AG04450 (cell line): ENCODE data around the gene SND1. TPM values are rescaled to one million over a fixed set of nuclear protein-coding genes. Genes with fewer than 3 reads are reported as not detected.

Experiments used
- CTCF ChIA-PET: fragments of 300-600, 350-600 bp; formaldehyde crosslinking; extraction: SDS; loops from one replicate; lab custom pipeline; 2022; ENCODE audit warnings: antibody characterized with exemption, inconsistent platforms; lab: Charles Lee
- POLR2A ChIA-PET: fragments of 350-600 bp; formaldehyde crosslinking; extraction: SDS; loops from one replicate; lab custom pipeline; 2021; ENCODE audit warnings: antibody characterized with exemption, inconsistent platforms; lab: Yijun Ruan, JAX
- DNase-seq: peaks from one replicate; pipeline ENCODE4 v3.0.0-alpha.2; 2011; ENCODE audit warnings: low read depth, low spot score
- H3K27ac ChIP-seq: one replicate; pipeline ENCODE4 v1.5.1; 2012; ENCODE audit warnings: low read depth, low read length, control low read depth
- H3K27me3 ChIP-seq: one replicate; pipeline ENCODE4 v1.6.0; 2012; ENCODE audit warnings: low read length; ENCODE audit not compliant: control insufficient read depth, insufficient read depth
- H3K4me3 ChIP-seq: 2 replicates; pipeline ENCODE4 v1.5.1; 2011; ENCODE audit warnings: mild to moderate bottlenecking, low read depth, low read length, control low read depth
- H3K9me3 ChIP-seq: 2 replicates; pipeline ENCODE4 v1.5.1; 2012; ENCODE audit warnings: low read length; ENCODE audit not compliant: control insufficient read depth, insufficient read depth
- CTCF ChIP-seq: IDR thresholded peaks from 2 replicates; pipeline ENCODE4 v1.5.1; 2011; ENCODE audit warnings: low read depth, low read length, control low read depth, inconsistent platforms
- polyA plus RNA-seq: library from polyadenylated mRNA; depleted of rRNA; stranded (reverse); fragments of >200 nt; gene quantifications from 2 replicates; pipeline ENCODE4 v1.2.3, GENCODE V29; 2011

Gene SND1
- polyA plus RNA-seq, 1 experiment = 247 TPM

- Histone ChIP-seq H3K4me3 (no peak overlapping the region), H3K27me3 (no peaks in the 10 kb centered on the region), H3K27ac (no peak overlapping the region), H3K9me3 (no peaks in the 10 kb centered on the region)
- DNase-seq = no peak
- POLR2A ChIA-PET = no interaction called here
- CTCF ChIA-PET = no interaction called here
- TF ChIP-seq CTCF = no peak
These were observed 226.8 kb downstream of the SND1 start for GRCh38 chr7:127878791-127879190.

- H3K9me3 ChIP-seq = no peaks in the 10 kb centered on the region
- POLR2A ChIA-PET = no interaction called here
- H3K27me3 ChIP-seq = no peaks in the 10 kb centered on the region
- H3K27ac ChIP-seq = no peak overlapping the region
- no peak for DNase-seq
- CTCF ChIA-PET = no interaction called here
- H3K4me3 ChIP-seq = no peak overlapping the region
- TF ChIP-seq CTCF = no peak
These were observed 227.4 kb downstream of the SND1 start for GRCh38 chr7:127879436-127879835.

- DNase-seq = no peak
- no peak overlapping the region for H3K27ac ChIP-seq
- ChIA-PET CTCF (no interaction called here), POLR2A (no interaction called here)
- no peak overlapping the region for H3K4me3 ChIP-seq
- H3K27me3 ChIP-seq = no peaks in the 10 kb centered on the region
- no peaks in the 10 kb centered on the region for H3K9me3 ChIP-seq
- no peak for TF ChIP-seq CTCF
These were observed 227.9 kb downstream of the SND1 start for GRCh38 chr7:127879942-127880341.

- Histone ChIP-seq H3K27me3 (no peaks in the 10 kb centered on the region), H3K27ac (no peak overlapping the region), H3K9me3 (no peaks in the 10 kb centered on the region), H3K4me3 (no peak overlapping the region)
- ChIA-PET CTCF (interaction anchor here (0.8 kb wide), 1 partner anchor 69 kb away, joined by 3 read pairs; no protein-coding TSS in a partner anchor), POLR2A (no interaction called here)
- TF ChIP-seq CTCF = no peak
- DNase-seq = no peak
These were observed 228.5 kb downstream of the SND1 start for GRCh38 chr7:127880454-127880853.

- H3K4me3 ChIP-seq = no peak overlapping the region
- ChIA-PET POLR2A (no interaction called here), CTCF (no interaction called here)
- DNase-seq = no peak
- TF ChIP-seq CTCF = no peak
- H3K27ac ChIP-seq = no peak overlapping the region
- H3K27me3 ChIP-seq = no peaks in the 10 kb centered on the region
- no peaks in the 10 kb centered on the region for H3K9me3 ChIP-seq
These were observed 229.6 kb downstream of the SND1 start for GRCh38 chr7:127881564-127881963.
